Activated naive CD4-positive, alpha-beta T cell treated with anti-CD3 and anti-CD28 coated beads, Interleukin-2, amount 10 ng/mL, durations not matched to agents 5 hours and 36 hours (primary cell): ENCODE results near the gene F10. TPM values are rescaled to one million over a fixed set of nuclear protein-coding genes. Genes with fewer than 3 reads are reported as not detected.

ENCODE experiments used
- total RNA-seq, 2 experiments: library from RNA; stranded (reverse); gene quantifications; one replicate each; pipeline ENCODE4 v1.2.3, GENCODE V29; 2021

F10 gene
- total RNA-seq, result not detected

GRCh38 chr13:113122550-113123225 lies at the start of gene F10:
Gene F10, plus strand, starts transcription at chr13:113122799. Its CDS starts 57 bp downstream, at chr13:113122856.

GRCh38 chr13:113105032-113105920 lies 17.3 kb upstream of the F10 start, which contains the start of gene F7:
Gene F7, plus strand, starts transcription at chr13:113105791. Its CDS starts 51 bp downstream, at chr13:113105842.

GRCh38 chr13:113157929-113158747 lies 35.5 kb downstream of the F10 start, which contains the start of gene PROZ:
Gene PROZ, plus strand, starts transcription at chr13:113158648. Its CDS starts 13 bp downstream, at chr13:113158661.

Other genes starting within 250 kb of the F10 start
- gene MCF2L, start 153.6 kb upstream of the F10 start, total RNA-seq, result 1 to 10 TPM; 2.2 to 3.4 TPM
- not detected for gene F7, start 17.0 kb upstream of the F10 start, total RNA-seq
- not detected for gene PROZ, start 35.8 kb downstream of the F10 start, total RNA-seq
- gene PCID2, start 85.9 kb downstream of the F10 start, total RNA-seq, result 10 to 100 TPM; 54.0 to 58.3 TPM
- 10 to 100 TPM; 79.2 to 80.0 TPM for gene CUL4A, start 86.8 kb downstream of the F10 start, total RNA-seq
- 10 to 100 TPM; 91.5 to 93.5 TPM for gene LAMP1, start 174.4 kb downstream of the F10 start, total RNA-seq
- gene GRTP1, start 241.3 kb downstream of the F10 start, total RNA-seq, result under 1 TPM in 1 of 2 experiments, not detected in 1; 0.15 TPM